ENCODE measurements around the gene ATRN.
"Not testable (repeated sequence)": the region's sequence is repeated elsewhere in the genome, so short reads cannot be mapped to it uniquely, and the experiment has no call there.

Gene ATRN

DNA sequence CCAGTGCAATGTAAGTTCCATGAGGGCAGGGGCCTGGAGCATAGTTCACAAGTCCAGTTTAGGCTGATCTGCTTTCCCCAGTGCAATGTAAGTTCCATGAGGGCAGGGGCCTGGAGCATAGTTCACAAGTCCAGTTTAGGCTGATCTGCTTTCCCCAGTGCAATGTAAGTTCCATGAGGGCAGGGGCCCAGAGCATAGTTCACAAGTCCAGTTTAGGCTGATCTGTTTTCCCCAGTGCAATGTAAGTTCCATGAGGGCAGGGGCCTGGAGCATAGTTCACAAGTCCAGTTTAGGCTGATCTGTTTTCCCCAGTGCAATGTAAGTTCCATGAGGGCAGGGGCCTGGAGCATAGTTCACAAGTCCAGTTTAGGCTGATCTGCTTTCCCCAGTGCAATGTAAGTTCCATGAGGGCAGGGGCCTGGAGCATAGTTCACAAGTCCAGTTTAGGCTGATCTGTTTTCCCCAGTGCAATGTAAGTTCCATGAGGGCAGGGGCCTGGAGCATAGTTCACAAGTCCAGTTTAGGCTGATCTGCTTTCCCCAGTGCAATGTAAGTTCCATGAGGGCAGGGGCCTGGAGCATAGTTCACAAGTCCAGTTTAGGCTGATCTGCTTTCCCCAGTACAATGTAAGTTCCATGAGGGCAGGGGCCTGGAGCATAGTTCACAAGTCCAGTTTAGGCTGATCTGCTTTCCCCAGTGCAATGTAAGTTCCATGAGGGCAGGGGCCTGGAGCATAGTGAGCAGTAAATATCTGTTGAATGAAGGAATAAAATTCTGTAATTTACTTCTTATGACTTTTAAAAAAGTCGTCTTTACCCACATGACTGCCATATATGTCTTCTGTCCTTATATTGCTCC, 6.4 kb downstream of the ATRN start:
- H3K4me3 ChIP-seq; DNase-seq (ENCODE audit: low spot score in 2 of 2); H3K27me3 ChIP-seq (ENCODE audit: low read depth); H3K4me1 ChIP-seq; H3K36me3 ChIP-seq (replicated peaks); in situ Hi-C loops (cut with MboI; ENCODE audit: low sequenced_read_pairs); H3K9me3 ChIP-seq: not testable (repeated sequence)

DNA sequence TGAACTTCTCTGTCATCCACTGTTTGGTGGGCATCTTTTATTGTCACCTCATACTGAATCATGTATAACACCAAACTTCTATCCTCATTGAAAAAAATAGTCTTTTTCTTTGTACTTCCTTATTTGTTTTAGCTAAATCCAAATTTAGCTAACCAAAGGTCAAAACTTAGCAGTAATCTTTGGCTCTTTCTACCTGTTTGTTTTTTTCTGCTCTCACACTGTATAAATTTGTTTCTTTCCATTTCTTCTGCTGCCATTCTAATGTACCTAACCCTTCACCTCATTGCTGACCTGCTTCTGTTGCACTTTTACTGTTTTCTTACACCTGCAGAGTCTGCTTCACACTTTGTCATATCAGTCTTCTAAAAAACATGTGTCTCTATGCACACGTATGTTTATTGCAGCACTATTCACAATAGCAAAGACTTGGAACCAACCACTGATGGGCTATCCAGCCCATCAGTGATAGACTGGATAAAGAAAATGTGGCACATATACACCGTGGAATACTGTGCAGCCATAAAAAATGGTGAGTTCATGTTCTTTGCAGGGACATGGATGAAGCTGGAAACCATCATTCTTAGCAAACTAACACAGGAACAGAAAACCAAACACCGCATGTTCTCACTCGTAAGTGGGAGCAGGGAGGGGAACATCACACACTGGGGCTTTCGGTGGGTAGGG, 7.2 kb downstream of the ATRN start:
- Histone ChIP-seq H3K4me1 (no peaks in the 10 kb centered on the region), H3K36me3 (replicated peaks) (no peaks in the 10 kb centered on the region), H3K27me3 (ENCODE audit: low read depth) (no peaks in the 10 kb centered on the region), H3K4me3 (no peak overlapping the region), H3K9me3 (no peaks in the 10 kb centered on the region)
- in situ Hi-C loops (cut with MboI; ENCODE audit: low sequenced_read_pairs), result no loop called here
- no peak for DNase-seq (ENCODE audit: low spot score in 2 of 2)

DNA sequence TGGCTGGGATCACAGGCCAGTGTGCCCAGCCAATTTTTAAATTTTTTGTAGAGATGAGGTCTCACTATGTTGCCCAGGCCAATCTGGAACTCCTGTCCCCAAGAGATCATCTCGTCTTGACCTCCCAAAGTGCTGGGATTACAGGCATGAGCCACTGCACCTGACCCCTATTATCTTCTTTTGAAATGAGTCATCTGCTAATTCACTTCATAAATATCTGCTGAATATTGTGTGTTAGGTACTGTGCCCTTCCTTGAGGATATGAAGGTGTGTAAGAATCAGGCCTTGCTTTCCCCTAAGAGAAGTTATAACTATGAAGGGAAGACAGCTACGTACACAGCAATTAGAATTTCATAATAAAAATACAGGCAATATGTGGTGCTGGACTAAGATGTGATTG, 8.2 kb downstream of the ATRN start:
- H3K36me3 ChIP-seq (replicated peaks), result no peaks in the 10 kb centered on the region
- in situ Hi-C loops (cut with MboI; ENCODE audit: low sequenced_read_pairs), result no loop called here
- no peak overlapping the region for H3K4me3 ChIP-seq
- no peaks in the 10 kb centered on the region for H3K27me3 ChIP-seq (ENCODE audit: low read depth)
- no peak for DNase-seq (ENCODE audit: low spot score in 2 of 2)
- H3K4me1 ChIP-seq, result no peaks in the 10 kb centered on the region
- no peaks in the 10 kb centered on the region for H3K9me3 ChIP-seq

DNA sequence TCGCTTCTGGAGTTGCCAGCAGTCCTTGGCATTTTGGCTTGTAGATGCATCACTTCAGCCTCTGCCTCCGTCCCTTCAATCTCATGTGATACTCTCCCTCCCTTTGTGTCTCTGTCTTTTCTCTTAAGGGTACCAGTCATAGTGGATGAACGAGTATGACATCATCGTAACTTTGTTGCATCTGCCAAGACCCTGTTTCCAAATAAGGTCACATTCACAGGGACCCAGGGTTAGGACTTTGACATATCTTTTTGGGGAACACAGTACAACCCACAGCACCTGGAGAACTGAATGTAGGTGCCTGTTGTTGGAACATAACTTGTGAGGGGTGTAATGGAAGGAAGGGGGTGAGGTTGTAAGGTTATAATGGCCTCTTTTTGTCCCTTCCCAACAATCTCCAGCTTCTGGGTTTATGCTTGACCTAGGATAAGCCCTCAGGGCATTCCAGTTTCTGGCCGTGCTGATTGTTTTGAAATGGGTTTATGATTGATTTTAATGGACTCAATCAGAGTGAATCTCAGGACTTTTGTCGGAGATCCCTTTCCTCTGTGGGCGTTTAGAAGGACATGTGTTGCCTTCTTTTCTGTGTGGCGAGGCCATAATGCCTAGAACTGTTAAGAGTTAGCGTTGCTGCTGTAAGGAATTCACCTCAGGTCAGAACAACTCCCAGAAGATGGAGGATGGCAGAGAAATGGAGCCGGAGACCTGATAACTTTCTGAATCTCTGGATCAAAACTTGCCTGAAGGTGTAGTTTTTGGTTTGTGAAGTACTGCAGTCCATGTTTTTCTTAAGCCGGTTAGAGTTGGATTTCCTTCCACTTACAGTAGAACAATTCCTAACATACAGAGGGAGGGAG, 9.2 kb downstream of the ATRN start:
- in situ Hi-C loops (cut with MboI; ENCODE audit: low sequenced_read_pairs), result no loop called here
- Histone ChIP-seq H3K36me3 (replicated peaks) (no peaks in the 10 kb centered on the region), H3K27me3 (ENCODE audit: low read depth) (no peaks in the 10 kb centered on the region), H3K9me3 (no peaks in the 10 kb centered on the region), H3K4me3 (no peak overlapping the region), H3K4me1 (no peaks in the 10 kb centered on the region)
- DNase-seq (ENCODE audit: low spot score in 2 of 2), result no peak

GRCh38 chr20:3483309-3483708, 12.5 kb downstream of the ATRN start:
- Histone ChIP-seq H3K9me3 (peaks cover 13% of the 10 kb centered on the region; the same call in 1 of the 2 replicates), H3K36me3 (replicated peaks) (no peaks in the 10 kb centered on the region), H3K4me3 (no peak overlapping the region), H3K27me3 (ENCODE audit: low read depth) (no peaks in the 10 kb centered on the region), H3K4me1 (no peaks in the 10 kb centered on the region)
- no peak for DNase-seq (ENCODE audit: low spot score in 2 of 2)
- in situ Hi-C loops (cut with MboI; ENCODE audit: low sequenced_read_pairs), result no loop called here

DNA sequence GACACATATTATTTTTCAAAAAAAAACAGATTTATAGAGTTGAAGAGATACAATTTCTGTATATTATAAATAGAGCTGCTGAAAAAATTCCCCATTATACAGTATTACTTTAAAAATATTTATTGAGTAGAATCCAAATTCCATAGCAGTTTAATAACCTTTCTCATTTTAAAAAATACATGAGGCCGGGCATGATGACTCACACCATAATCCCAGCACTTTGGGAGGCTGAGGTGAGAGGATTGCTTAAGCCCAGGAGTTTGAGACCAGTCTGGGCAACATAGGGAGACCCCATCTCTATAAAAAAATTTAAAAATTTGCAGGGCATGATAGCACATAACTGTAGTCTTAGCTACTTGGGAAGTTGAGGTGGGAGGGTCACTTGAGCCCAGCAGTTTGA, 13.0 kb downstream of the ATRN start:
- Histone ChIP-seq H3K27me3 (ENCODE audit: low read depth) (no peaks in the 10 kb centered on the region), H3K36me3 (replicated peaks) (no peaks in the 10 kb centered on the region), H3K4me1 (no peaks in the 10 kb centered on the region), H3K9me3 (peaks cover 13% of the 10 kb centered on the region; the same call in 1 of the 2 replicates), H3K4me3 (no peak overlapping the region)
- in situ Hi-C loops (cut with MboI; ENCODE audit: low sequenced_read_pairs), result no loop called here
- DNase-seq (ENCODE audit: low spot score in 2 of 2), result no peak

DNA sequence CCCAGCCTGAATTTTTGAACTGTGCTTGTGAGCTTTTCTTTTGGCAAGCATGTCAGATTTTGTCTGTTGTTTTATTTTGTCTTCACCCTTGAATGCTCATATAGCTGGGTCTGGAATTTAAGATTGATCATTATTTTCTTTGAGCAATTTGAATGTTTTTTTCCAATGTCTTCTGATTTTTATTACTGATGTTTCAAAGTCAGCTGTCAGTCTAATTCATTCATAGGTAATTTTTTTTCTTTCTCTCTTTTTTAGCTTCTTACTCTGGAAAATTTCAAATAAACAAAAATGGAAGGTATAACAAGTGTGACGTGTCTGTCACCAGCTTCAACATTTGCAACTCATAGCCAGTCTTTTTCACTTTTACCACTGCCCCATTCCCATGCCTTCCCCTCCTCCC, 15.1 kb downstream of the ATRN start:
- no peaks in the 10 kb centered on the region for H3K36me3 ChIP-seq (replicated peaks)
- H3K4me1 ChIP-seq, result no peaks in the 10 kb centered on the region
- no peaks in the 10 kb centered on the region for H3K27me3 ChIP-seq (ENCODE audit: low read depth)
- no peak overlapping the region for H3K4me3 ChIP-seq
- in situ Hi-C loops (cut with MboI; ENCODE audit: low sequenced_read_pairs), result no loop called here
- no peak for DNase-seq (ENCODE audit: low spot score in 2 of 2)
- peaks cover 13% of the 10 kb centered on the region; the same call in 1 of the 2 replicates for H3K9me3 ChIP-seq

DNA sequence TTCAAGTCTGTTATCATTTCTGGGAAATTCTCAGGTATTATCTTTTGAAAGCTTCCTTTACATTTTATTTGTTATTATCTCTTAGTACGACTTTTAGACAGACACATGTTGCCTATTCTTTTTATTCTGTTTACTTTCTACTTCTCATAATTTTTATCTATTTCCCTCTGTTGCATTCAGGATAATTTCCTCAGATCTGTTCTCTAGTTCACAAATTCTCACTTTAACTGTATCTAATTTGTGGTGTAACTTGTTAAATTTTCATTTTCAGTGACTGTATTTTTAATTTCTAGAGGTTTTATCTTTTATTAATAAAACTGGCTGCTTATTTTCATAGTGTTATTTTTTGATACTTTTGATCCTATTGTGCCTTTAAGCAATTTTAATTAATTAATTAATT, 16.0 kb downstream of the ATRN start:
- no peak for DNase-seq (ENCODE audit: low spot score in 2 of 2)
- Histone ChIP-seq H3K4me3 (no peak overlapping the region), H3K27me3 (ENCODE audit: low read depth) (no peaks in the 10 kb centered on the region), H3K36me3 (replicated peaks) (no peaks in the 10 kb centered on the region), H3K9me3 (peaks cover 13% of the 10 kb centered on the region; the same call in 1 of the 2 replicates), H3K4me1 (no peaks in the 10 kb centered on the region)
- in situ Hi-C loops (cut with MboI; ENCODE audit: low sequenced_read_pairs), result no loop called here

DNA sequence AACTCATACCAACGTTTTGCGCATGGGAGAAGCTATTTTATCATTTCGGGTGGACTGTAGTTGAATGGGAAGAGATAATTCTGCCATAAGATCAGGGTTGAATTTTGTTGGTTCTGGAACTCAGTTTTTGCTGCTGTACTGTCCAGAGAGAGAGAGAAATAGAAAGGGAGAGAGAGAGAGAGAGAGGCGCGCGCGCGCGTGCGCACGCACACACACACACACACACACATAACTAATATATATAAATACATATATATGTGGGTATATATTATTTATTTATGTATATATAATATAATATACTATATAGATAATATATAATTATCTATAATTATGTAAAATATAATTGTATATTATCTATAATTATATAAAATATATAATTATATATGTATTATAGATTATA, 21.9 kb downstream of the ATRN start:
- Histone ChIP-seq H3K27me3 (ENCODE audit: low read depth) (no peaks in the 10 kb centered on the region), H3K4me1 (no peaks in the 10 kb centered on the region), H3K36me3 (replicated peaks) (no peaks in the 10 kb centered on the region), H3K9me3 (no peaks in the 10 kb centered on the region), H3K4me3 (no peak overlapping the region)
- in situ Hi-C loops (cut with MboI; ENCODE audit: low sequenced_read_pairs), result no loop called here
- no peak for DNase-seq (ENCODE audit: low spot score in 2 of 2)

GRCh38 chr20:3494218-3494617, 23.4 kb downstream of the ATRN start:
- in situ Hi-C loops (cut with MboI; ENCODE audit: low sequenced_read_pairs), result no loop called here
- Histone ChIP-seq H3K4me1 (no peaks in the 10 kb centered on the region), H3K27me3 (ENCODE audit: low read depth) (no peaks in the 10 kb centered on the region), H3K9me3 (no peaks in the 10 kb centered on the region), H3K36me3 (replicated peaks) (no peaks in the 10 kb centered on the region), H3K4me3 (no peak overlapping the region)
- DNase-seq (ENCODE audit: low spot score in 2 of 2), result no peak

GRCh38 chr20:3502878-3503277, 32.1 kb downstream of the ATRN start:
- Histone ChIP-seq H3K4me1 (no peaks in the 10 kb centered on the region; the same call in 1 of the 2 replicates), H3K4me3 (no peak overlapping the region), H3K36me3 (replicated peaks) (no peaks in the 10 kb centered on the region), H3K27me3 (ENCODE audit: low read depth) (no peaks in the 10 kb centered on the region), H3K9me3 (no peaks in the 10 kb centered on the region)
- in situ Hi-C loops (cut with MboI; ENCODE audit: low sequenced_read_pairs), result no loop called here
- DNase-seq (ENCODE audit: low spot score in 2 of 2), result no peak

DNA sequence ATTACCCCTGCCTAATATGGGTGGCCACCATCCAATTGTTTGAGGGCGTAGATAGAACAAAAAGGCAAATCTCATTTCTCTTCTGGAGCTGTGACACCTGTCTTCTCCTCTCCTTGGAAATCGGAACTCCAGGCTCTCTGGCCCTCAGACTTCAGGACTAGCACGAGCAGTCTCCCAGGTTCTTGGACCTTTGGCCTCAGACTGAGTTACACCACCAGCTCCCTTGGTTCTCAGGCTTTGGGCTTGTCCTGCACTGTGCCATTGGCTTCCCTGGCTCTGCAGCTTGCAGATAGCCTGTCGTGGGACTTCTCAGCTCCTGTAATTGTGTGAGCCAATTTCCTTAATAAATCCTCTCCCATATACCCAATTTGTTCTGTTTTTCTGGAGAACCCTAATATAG, 34.3 kb downstream of the ATRN start:
- no peak for DNase-seq (ENCODE audit: low spot score in 2 of 2)
- Histone ChIP-seq H3K4me1 (no peaks in the 10 kb centered on the region; the same call in 1 of the 2 replicates), H3K4me3 (no peak overlapping the region), H3K27me3 (ENCODE audit: low read depth) (no peaks in the 10 kb centered on the region), H3K36me3 (replicated peaks) (no peaks in the 10 kb centered on the region), H3K9me3 (no peaks in the 10 kb centered on the region)
- in situ Hi-C loops (cut with MboI; ENCODE audit: low sequenced_read_pairs), result no loop called here

GRCh38 chr20:3509064-3509463, 38.2 kb downstream of the ATRN start:
- no peaks in the 10 kb centered on the region for H3K36me3 ChIP-seq (replicated peaks)
- H3K4me1 ChIP-seq, result no peaks in the 10 kb centered on the region
- DNase-seq (ENCODE audit: low spot score in 2 of 2), result no peak
- no peak overlapping the region for H3K4me3 ChIP-seq
- H3K9me3 ChIP-seq, result no peaks in the 10 kb centered on the region; the same call in 1 of the 2 replicates
- H3K27me3 ChIP-seq (ENCODE audit: low read depth), result no peaks in the 10 kb centered on the region
- in situ Hi-C loops (cut with MboI; ENCODE audit: low sequenced_read_pairs), result no loop called here

- Histone ChIP-seq H3K4me1 (no peaks in the 10 kb centered on the region), H3K4me3 (no peak overlapping the region), H3K27me3 (ENCODE audit: low read depth) (no peaks in the 10 kb centered on the region), H3K9me3 (no peaks in the 10 kb centered on the region; the same call in 1 of the 2 replicates), H3K36me3 (replicated peaks) (no peaks in the 10 kb centered on the region)
- no peak for DNase-seq (ENCODE audit: low spot score in 2 of 2)
- in situ Hi-C loops (cut with MboI; ENCODE audit: low sequenced_read_pairs), result no loop called here
These were observed 39.3 kb downstream of the ATRN start for GRCh38 chr20:3510110-3510509.

Data from HAP-1 (cell line).